GM23248 (cell line): ENCODE measurements around the gene IQCN.

Experiments
- EZH2 ChIP-seq: fragments of 200-600 bp; sonication (generic); IDR thresholded peaks from 2 replicates; pipeline ENCODE4 v1.6.1; 2018; ENCODE audit warnings: antibody characterized with exemption, mild to moderate bottlenecking; ENCODE audit not compliant: insufficient read depth, poor library complexity, severe bottlenecking
- EZH2phosphoT487 ChIP-seq: fragments of 200-600 bp; sonication (generic); IDR thresholded peaks from 2 replicates; pipeline ENCODE4 v1.6.1; 2018; ENCODE audit warnings: antibody characterized with exemption, moderate library complexity, mild to moderate bottlenecking, low read depth; ENCODE audit not compliant: insufficient read depth

- TF ChIP-seq EZH2 (no peak), EZH2phosphoT487 (no peak)
Measured at GRCh38 chr19:18233224-18233825, 40.9 kb downstream of the IQCN start.
